K562 (cell line): ENCODE data around the gene SLC2A4RG. TPM values are rescaled to one million over a fixed set of nuclear protein-coding genes. Genes with fewer than 3 reads are reported as not detected.

Source experiments
- BCOR ChIP-seq: fragments of 450-650 bp; IDR thresholded peaks from 2 replicates; pipeline ENCODE4 v1.6.1; 2016
- CCNT2 ChIP-seq: IDR thresholded peaks from 2 replicates; pipeline ENCODE4 v1.6.1; 2011; ENCODE audit warnings: borderline replicate concordance, low read depth, mild to moderate bottlenecking, moderate library complexity, mixed read lengths, low read length; ENCODE audit not compliant: insufficient read length; ENCODE audit errors: extremely low read depth
- EZH2 ChIP-seq: IDR thresholded peaks from 2 replicates; pipeline ENCODE4 v1.6.1; 2012; ENCODE audit warnings: low read depth, mild to moderate bottlenecking, inconsistent platforms, low read length, borderline replicate concordance
- FIP1L1 ChIP-seq: fragments of 200-400 bp; formaldehyde crosslinking; IDR thresholded peaks from 2 replicates; pipeline ENCODE4 v1.6.1; 2018; ENCODE audit warnings: mild to moderate bottlenecking, low read depth, low read length; ENCODE audit not compliant: poor library complexity, severe bottlenecking
- FUS ChIP-seq: fragments of 200-400 bp; formaldehyde crosslinking; optimal IDR thresholded peaks from 2 replicates; pipeline ENCODE3; 2017; ENCODE audit warnings: low read depth, low read length
- HDAC2 ChIP-seq: fragments of 450-650 bp; IDR thresholded peaks from 2 replicates; pipeline ENCODE4 v1.6.1; 2016; ENCODE audit warnings: mild to moderate bottlenecking
- MTA3 ChIP-seq: fragments of 450-650 bp; formaldehyde crosslinking; IDR thresholded peaks from 2 replicates; pipeline ENCODE4 v1.6.1; 2017; ENCODE audit warnings: mild to moderate bottlenecking, borderline replicate concordance
- NELFE ChIP-seq: IDR thresholded peaks from 2 replicates; pipeline ENCODE4 v1.6.1; 2011; ENCODE audit warnings: mild to moderate bottlenecking; ENCODE audit not compliant: insufficient read depth, insufficient read length
- NFIX ChIP-seq: fragments of 250-450 bp; sonication (Bioruptor Pico); IDR thresholded peaks from 2 replicates; pipeline ENCODE4 v1.4.0; 2020; ENCODE audit warnings: low read depth, mild to moderate bottlenecking, moderate library complexity
- NFYB ChIP-seq: IDR thresholded peaks from 2 replicates; pipeline ENCODE4 v1.6.1; 2011; ENCODE audit warnings: mild to moderate bottlenecking, moderate library complexity; ENCODE audit not compliant: insufficient read length; ENCODE audit errors: extremely low read depth
- PCBP2 ChIP-seq: fragments of 200-400 bp; formaldehyde crosslinking; IDR thresholded peaks from 2 replicates; pipeline ENCODE4 v1.6.1; 2018; ENCODE audit warnings: low read length, low read depth, mild to moderate bottlenecking, moderate library complexity; ENCODE audit not compliant: poor library complexity, severe bottlenecking
- ZC3H4 ChIP-seq: sonication (generic); formaldehyde crosslinking; IDR thresholded peaks from 2 replicates; pipeline ENCODE4 v1.9.0; 2021; ENCODE audit warnings: missing genetic modification reagents, borderline replicate concordance
- ZC3H8 ChIP-seq: fragments of 450-650 bp; IDR thresholded peaks from 2 replicates; pipeline ENCODE4 v1.6.1; 2017
- ZNF232 ChIP-seq: sonication (generic); formaldehyde crosslinking; IDR thresholded peaks from 2 replicates; pipeline ENCODE4 v1.8.0; 2022; ENCODE audit warnings: mild to moderate bottlenecking, missing genetic modification reagents
- ZNF444 ChIP-seq: fragments of 250-450 bp; sonication (Bioruptor Pico); IDR thresholded peaks from 2 replicates; pipeline ENCODE4 v1.4.0; 2020; ENCODE audit warnings: mild to moderate bottlenecking, moderate library complexity
- polyA plus RNA-seq, 8 experiments: library from polyadenylated mRNA; depleted of rRNA in 4 of 8; stranded (reverse) in 5 of 8; unstranded in 3 of 8; fragments of >200 nt; fragmentation: Nextera tagmentation in 2 of 8; fragmentation: Illumina TruSeq in 1 of 8; extraction: Ambion mirVana in 2 of 8; extraction: Trizol in 1 of 8; gene quantifications; 2 replicates each; pipeline versions ENCODE4 v1.2.1 to v1.2.3, GENCODE V29; 2011 to 2014; ENCODE audit warnings: inconsistent platforms in 1 of 8, missing spikeins in 1 of 8
- total RNA-seq, 7 experiments: library from RNA; depleted of rRNA in 6 of 7; stranded (reverse); fragments of >200 nt in 6 of 7; fragmentation: Illumina TruSeq in 2 of 7; extraction: Trizol in 2 of 7; gene quantifications; 2 replicates each; pipeline versions ENCODE4 v1.2.1 to v1.2.3, GENCODE V29; 2011 to 2021; ENCODE audit warnings: low replicate concordance in 1 of 7
- TF ChIP-seq, protein P1 (sequence below): fragments of 250-450 bp; sonication (Bioruptor Pico); IDR thresholded peaks from 2 replicates; pipeline ENCODE4 v1.8.0; 2022; ENCODE audit warnings: inconsistent platforms, mild to moderate bottlenecking, moderate library complexity, borderline replicate concordance
- TF ChIP-seq, protein P2 (sequence below): IDR thresholded peaks from 2 replicates; pipeline ENCODE4 v1.6.1; 2014; ENCODE audit warnings: antibody characterized with exemption
- TF ChIP-seq, protein P3 (sequence below), 3 experiments: IDR thresholded peaks in 2 of 3; conservative IDR thresholded peaks in 1 of 3; 2 replicates each; pipeline ENCODE4 v1.5.1; 2011 to 2012; ENCODE audit warnings: low read length in 3 of 3, mild to moderate bottlenecking in 3 of 3, control low read depth in 2 of 3, improper control_type of control experiment in 1 of 3, inconsistent platforms in 1 of 3, low read depth in 1 of 3, mixed read lengths in 1 of 3, moderate library complexity in 1 of 3; ENCODE audit not compliant: insufficient read depth in 2 of 3
- TF ChIP-seq, protein P4 (sequence below): fragments of 200-800 bp; sonication (Bioruptor generic); IDR thresholded peaks from 2 replicates; pipeline ENCODE4 v1.6.1; 2017; ENCODE audit warnings: missing genetic modification characterization, missing compliant biosample characterization

Gene SLC2A4RG
- total and polyA plus RNA-seq, 9 of the 15 experiments (the other 6 are each of a cell fraction or from before 2014, with no cell fraction given) = 0.34 to 97.3 (median 26.5) TPM

DNA sequence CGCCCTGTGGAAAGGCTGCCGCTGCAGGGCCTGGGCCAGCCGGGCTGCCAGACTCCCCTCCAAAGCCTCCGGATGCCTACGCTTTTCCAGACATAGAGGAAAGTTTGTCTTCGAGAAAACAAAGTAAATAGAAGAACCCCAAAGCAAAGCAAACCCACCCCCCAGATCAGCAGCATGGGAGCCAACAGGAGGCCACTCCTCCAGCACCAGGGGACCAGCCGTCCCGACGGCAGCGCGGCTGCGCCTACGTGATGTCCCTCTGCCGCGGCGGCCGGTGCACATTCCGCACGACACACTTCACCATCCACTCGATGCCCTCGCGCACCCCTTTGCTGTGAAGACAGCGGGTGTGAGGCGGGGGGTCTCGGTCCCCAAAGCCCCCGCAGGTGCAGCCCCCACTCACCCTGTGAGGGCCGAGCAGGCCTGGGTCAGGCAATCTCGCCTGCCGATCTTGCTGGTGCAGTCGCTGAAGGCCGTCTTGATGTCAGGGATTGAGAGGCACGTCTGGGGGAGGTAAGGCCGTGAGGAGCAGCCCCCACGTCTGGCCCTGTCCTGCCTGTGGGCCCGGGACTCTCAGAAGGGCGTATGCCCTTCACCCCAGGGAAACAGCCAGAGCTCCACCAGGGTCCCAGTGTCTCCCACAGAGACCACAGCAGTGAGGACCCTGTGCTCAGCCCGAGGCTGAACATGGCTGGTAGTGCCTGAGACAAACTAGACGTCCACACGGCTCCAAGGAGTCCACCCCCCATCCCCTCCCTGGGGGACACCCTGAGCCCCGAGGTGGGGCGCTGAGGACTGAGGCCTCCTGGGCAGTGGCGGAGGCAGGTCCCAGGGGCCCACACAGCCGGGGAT is 39.2 kb upstream of the SLC2A4RG start (continued):
- TF ChIP-seq HDAC2 = no peak
- no peak for TF ChIP-seq NELFE
- no peak for TF ChIP-seq NFYB
- TF ChIP-seq MTA3 = no peak
- no peak for TF ChIP-seq ZC3H8
- TF ChIP-seq EZH2 = no peak
- TF ChIP-seq, protein P1, sequence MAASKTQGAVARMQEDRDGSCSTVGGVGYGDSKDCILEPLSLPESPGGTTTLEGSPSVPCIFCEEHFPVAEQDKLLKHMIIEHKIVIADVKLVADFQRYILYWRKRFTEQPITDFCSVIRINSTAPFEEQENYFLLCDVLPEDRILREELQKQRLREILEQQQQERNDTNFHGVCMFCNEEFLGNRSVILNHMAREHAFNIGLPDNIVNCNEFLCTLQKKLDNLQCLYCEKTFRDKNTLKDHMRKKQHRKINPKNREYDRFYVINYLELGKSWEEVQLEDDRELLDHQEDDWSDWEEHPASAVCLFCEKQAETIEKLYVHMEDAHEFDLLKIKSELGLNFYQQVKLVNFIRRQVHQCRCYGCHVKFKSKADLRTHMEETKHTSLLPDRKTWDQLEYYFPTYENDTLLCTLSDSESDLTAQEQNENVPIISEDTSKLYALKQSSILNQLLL (CRISPR knock-in tag) = no peak
- no peak for TF ChIP-seq NFIX (CRISPR knock-in tag)
- peak; percentile 0 for TF ChIP-seq FIP1L1
- TF ChIP-seq ZNF232 (CRISPR knock-in tag) = no peak
- TF ChIP-seq, protein P2, sequence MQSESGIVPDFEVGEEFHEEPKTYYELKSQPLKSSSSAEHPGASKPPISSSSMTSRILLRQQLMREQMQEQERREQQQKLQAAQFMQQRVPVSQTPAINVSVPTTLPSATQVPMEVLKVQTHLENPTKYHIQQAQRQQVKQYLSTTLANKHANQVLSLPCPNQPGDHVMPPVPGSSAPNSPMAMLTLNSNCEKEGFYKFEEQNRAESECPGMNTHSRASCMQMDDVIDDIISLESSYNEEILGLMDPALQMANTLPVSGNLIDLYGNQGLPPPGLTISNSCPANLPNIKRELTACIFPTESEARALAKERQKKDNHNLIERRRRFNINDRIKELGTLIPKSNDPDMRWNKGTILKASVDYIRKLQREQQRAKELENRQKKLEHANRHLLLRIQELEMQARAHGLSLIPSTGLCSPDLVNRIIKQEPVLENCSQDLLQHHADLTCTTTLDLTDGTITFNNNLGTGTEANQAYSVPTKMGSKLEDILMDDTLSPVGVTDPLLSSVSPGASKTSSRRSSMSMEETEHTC = no peak
- TF ChIP-seq, protein P3, sequence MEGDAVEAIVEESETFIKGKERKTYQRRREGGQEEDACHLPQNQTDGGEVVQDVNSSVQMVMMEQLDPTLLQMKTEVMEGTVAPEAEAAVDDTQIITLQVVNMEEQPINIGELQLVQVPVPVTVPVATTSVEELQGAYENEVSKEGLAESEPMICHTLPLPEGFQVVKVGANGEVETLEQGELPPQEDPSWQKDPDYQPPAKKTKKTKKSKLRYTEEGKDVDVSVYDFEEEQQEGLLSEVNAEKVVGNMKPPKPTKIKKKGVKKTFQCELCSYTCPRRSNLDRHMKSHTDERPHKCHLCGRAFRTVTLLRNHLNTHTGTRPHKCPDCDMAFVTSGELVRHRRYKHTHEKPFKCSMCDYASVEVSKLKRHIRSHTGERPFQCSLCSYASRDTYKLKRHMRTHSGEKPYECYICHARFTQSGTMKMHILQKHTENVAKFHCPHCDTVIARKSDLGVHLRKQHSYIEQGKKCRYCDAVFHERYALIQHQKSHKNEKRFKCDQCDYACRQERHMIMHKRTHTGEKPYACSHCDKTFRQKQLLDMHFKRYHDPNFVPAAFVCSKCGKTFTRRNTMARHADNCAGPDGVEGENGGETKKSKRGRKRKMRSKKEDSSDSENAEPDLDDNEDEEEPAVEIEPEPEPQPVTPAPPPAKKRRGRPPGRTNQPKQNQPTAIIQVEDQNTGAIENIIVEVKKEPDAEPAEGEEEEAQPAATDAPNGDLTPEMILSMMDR (IDR thresholded peaks at IDR 0.05 in 2 of 3, conservative IDR thresholded peaks at IDR 0.05 in 1 of 3; ENCODE audit: insufficient read depth in 2 of 3, low read depth in 1 of 3, low read length in 3 of 3) = no peak
- TF ChIP-seq ZNF444 (CRISPR knock-in tag) = no peak
- TF ChIP-seq, protein P4, sequence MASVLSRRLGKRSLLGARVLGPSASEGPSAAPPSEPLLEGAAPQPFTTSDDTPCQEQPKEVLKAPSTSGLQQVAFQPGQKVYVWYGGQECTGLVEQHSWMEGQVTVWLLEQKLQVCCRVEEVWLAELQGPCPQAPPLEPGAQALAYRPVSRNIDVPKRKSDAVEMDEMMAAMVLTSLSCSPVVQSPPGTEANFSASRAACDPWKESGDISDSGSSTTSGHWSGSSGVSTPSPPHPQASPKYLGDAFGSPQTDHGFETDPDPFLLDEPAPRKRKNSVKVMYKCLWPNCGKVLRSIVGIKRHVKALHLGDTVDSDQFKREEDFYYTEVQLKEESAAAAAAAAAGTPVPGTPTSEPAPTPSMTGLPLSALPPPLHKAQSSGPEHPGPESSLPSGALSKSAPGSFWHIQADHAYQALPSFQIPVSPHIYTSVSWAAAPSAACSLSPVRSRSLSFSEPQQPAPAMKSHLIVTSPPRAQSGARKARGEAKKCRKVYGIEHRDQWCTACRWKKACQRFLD (CRISPR knock-in tag) = no peak
- no peak for TF ChIP-seq CCNT2
- TF ChIP-seq PCBP2 = no peak
- TF ChIP-seq ZC3H4 (CRISPR knock-in tag) = no peak
- TF ChIP-seq BCOR = no peak
- no peak for TF ChIP-seq FUS
- TF ChIP-seq, all 486 proteins: peak for 10
